HEK293 (cell line): ENCODE results near the gene MPPED2.

Source experiments
- CTCF ChIP-seq: fragments of 450-650 bp; formaldehyde crosslinking; IDR thresholded peaks from 2 replicates; pipeline ENCODE4 v1.5.1; 2016; ENCODE audit warnings: missing biosample characterization, missing genetic modification characterization
- GLI2 ChIP-seq: fragments of 450-650 bp; formaldehyde crosslinking; IDR thresholded peaks from 2 replicates; pipeline ENCODE4; 2017; ENCODE audit warnings: missing biosample characterization, missing genetic modification characterization, low read depth, borderline replicate concordance
- MZF1 ChIP-seq: fragments of 450-650 bp; formaldehyde crosslinking; IDR thresholded peaks from 2 replicates; pipeline ENCODE4 v1.5.1; 2017; ENCODE audit warnings: missing biosample characterization, missing genetic modification characterization, borderline replicate concordance
- ZIC2 ChIP-seq: fragments of 450-650 bp; formaldehyde crosslinking; IDR thresholded peaks from 2 replicates; pipeline ENCODE4 v1.5.1; 2016; ENCODE audit warnings: missing biosample characterization, missing genetic modification characterization
- ZNF114 ChIP-seq: fragments of 450-650 bp; formaldehyde crosslinking; IDR thresholded peaks from 2 replicates; pipeline ENCODE4 v1.5.0; 2017; ENCODE audit warnings: missing biosample characterization, missing genetic modification characterization
- ZNF423 ChIP-seq: fragments of 450-650 bp; formaldehyde crosslinking; IDR thresholded peaks from 2 replicates; pipeline ENCODE4 v1.5.1; 2016; ENCODE audit warnings: missing biosample characterization, missing genetic modification characterization
- ZNF600 ChIP-seq: fragments of 450-650 bp; formaldehyde crosslinking; IDR thresholded peaks from 2 replicates; pipeline ENCODE4 v1.5.1; 2016; ENCODE audit warnings: missing biosample characterization, missing genetic modification characterization
- TF ChIP-seq, protein P1 (sequence below): fragments of 450-650 bp; formaldehyde crosslinking; IDR thresholded peaks from 2 replicates; pipeline ENCODE4 v1.5.1; 2016; ENCODE audit warnings: missing biosample characterization, missing genetic modification characterization

DNA sequence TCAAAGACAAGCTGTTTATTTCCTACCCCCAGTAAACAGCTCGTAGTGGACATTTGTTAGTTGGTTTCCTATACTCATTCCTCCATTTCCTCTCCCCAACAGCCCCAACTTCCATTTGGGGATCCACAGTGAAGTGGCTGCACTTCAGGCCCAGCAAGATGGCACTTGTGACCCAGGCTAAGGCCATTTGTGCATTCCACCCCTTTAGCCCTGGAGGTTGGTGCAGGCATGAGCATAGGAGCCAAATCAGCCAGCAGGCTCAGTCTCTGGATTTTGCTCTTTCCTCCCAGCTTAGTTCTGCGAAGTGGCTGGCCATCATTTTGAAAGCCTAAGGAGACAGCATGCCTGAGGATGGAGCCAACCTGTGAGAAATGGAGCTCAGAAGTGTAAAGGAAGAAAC is 122.9 kb downstream of the MPPED2 start:
- TF ChIP-seq CTCF (tag by site-specific recombination) (no peak), MZF1 (tag by site-specific recombination) (no peak), ZNF114 (tag by site-specific recombination) (no peak), ZNF423 (tag by site-specific recombination) (no peak), GLI2 (tag by site-specific recombination) (no peak), ZIC2 (tag by site-specific recombination) (no peak), ZNF600 (tag by site-specific recombination) (no peak)
- TF ChIP-seq, protein P1, sequence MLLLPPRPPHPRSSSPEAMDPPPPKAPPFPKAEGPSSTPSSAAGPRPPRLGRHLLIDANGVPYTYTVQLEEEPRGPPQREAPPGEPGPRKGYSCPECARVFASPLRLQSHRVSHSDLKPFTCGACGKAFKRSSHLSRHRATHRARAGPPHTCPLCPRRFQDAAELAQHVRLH (tag by site-specific recombination): no peak
